ENCODE results near the gene OR2T33.

OR2T33 gene

GRCh38 chr1:248225537-248225936, 52.2 kb downstream of the OR2T33 start:
- Histone ChIP-seq H3K36me3 (ENCODE audit: control insufficient read depth in 2 of 2, insufficient read depth in 1 of 2, low read length in 2 of 2) (no peaks in the 10 kb centered on the region), H3K9me3 (ENCODE audit: control insufficient read depth, insufficient read depth, low read depth, low read length) (no peaks in the 10 kb centered on the region), H3K4me1 (ENCODE audit: control insufficient read depth, insufficient read depth, low read length) (no peaks in the 10 kb centered on the region), H3K4me3 (ENCODE audit: low read depth, low read length) (no peak overlapping the region), H3K27ac (ENCODE audit: extremely low read depth, low read depth, low read length) (no peak overlapping the region)
- POLR2A ChIA-PET = no interaction called here
- TF ChIP-seq BCL6B (tag by site-specific recombination; IDR thresholded peaks at IDR 0.05) (no peak), ZNF214 (tag by site-specific recombination; IDR thresholded peaks at IDR 0.05; ENCODE audit: borderline replicate concordance) (no peak), ZNF138 (tag by site-specific recombination; IDR thresholded peaks at IDR 0.05; ENCODE audit: borderline replicate concordance) (no peak), YY1 (tag by site-specific recombination; IDR thresholded peaks at IDR 0.05) (no peak), ZNF202 (tag by site-specific recombination; IDR thresholded peaks at IDR 0.05; ENCODE audit: borderline replicate concordance) (no peak), ZNF561 (tag by site-specific recombination; IDR thresholded peaks at IDR 0.05; ENCODE audit: borderline replicate concordance) (no peak), ZNF18 (tag by site-specific recombination; IDR thresholded peaks at IDR 0.05) (no peak), ZNF19 (tag by site-specific recombination; IDR thresholded peaks at IDR 0.05; ENCODE audit: low read depth) (no peak), BCL11B (tag by site-specific recombination; IDR thresholded peaks at IDR 0.05; ENCODE audit: low read depth) (no peak), SETDB1 (IDR thresholded peaks at IDR 0.05; ENCODE audit: insufficient read length, low read length) (no peak), ZBTB26 (tag by site-specific recombination; optimal IDR thresholded peaks at IDR 0.05) (no peak), PRDM2 (tag by site-specific recombination; IDR thresholded peaks at IDR 0.05; ENCODE audit: borderline replicate concordance) (no peak), KLF1 (tag by site-specific recombination; IDR thresholded peaks at IDR 0.05) (no peak), ZNF366 (tag by site-specific recombination; conservative IDR thresholded peaks at IDR 0.05) (no peak), ZNF23 (tag by site-specific recombination; IDR thresholded peaks at IDR 0.05; ENCODE audit: borderline replicate concordance) (no peak), ZIC2 (tag by site-specific recombination; IDR thresholded peaks at IDR 0.05) (no peak), ZNF654 (tag by site-specific recombination; IDR thresholded peaks at IDR 0.05; ENCODE audit: low read depth) (no peak), ZNF133 (tag by site-specific recombination; IDR thresholded peaks at IDR 0.05) (no peak), EGR2 (tag by site-specific recombination; IDR thresholded peaks at IDR 0.05; ENCODE audit: low read depth) (no peak)
- CTCF ChIA-PET = no interaction called here

Measured in HEK293 (cell line).